Ovary (tissue), 9 donors: ENCODE results near the gene LRRC18. TPM values are rescaled to one million over a fixed set of nuclear protein-coding genes. Genes with fewer than 3 reads are reported as not detected.

Source experiments
- DNase-seq, 5 donors: peaks; one replicate each; pipeline ENCODE4 v3.0.0-alpha.2; 2019 to 2020
- H3K27ac ChIP-seq, 2 donors: fragments of 200-600 bp; one replicate each; pipeline versions ENCODE4 v1.5.1 to v1.8.0; 2019 to 2022
- H3K27me3 ChIP-seq: fragments of 200-600 bp; one replicate; pipeline ENCODE4 v1.8.0; 2022
- H3K36me3 ChIP-seq: fragments of 200-600 bp; sonication (generic); one replicate; pipeline ENCODE4 v1.5.1; 2019
- H3K4me1 ChIP-seq: one replicate; pipeline ENCODE4 v1.8.1; 2013; ENCODE audit warnings: mild to moderate bottlenecking, moderate library complexity; ENCODE audit not compliant: insufficient read depth
- H3K4me3 ChIP-seq: fragments of 200-600 bp; sonication (generic); one replicate; pipeline ENCODE4 v1.5.1; 2017
- H3K9me3 ChIP-seq, 2 donors: fragments of 200-600 bp in 1 of 2; sonication (generic) in 1 of 2; one replicate each; pipeline versions ENCODE4 v1.5.1 to v1.8.1; 2013 to 2019; ENCODE audit warnings: mild to moderate bottlenecking in 1 of 2, moderate library complexity in 1 of 2
- EP300 ChIP-seq: sonication (generic); formaldehyde crosslinking; IDR thresholded peaks from one replicate; pipeline ENCODE4 v1.6.1; 2017; ENCODE audit warnings: antibody characterized with exemption
- POLR2A ChIP-seq: fragments of 450-650 bp; IDR thresholded peaks from one replicate; pipeline ENCODE4 v1.6.1; 2017; ENCODE audit warnings: antibody characterized with exemption, mild to moderate bottlenecking, moderate library complexity
- WGBS, 3 donors: extraction: QIAGEN DNeasy Blood & Tissue Kit in 1 of 3; methylation state at CpG; one replicate each; pipeline versions ENCODE4 v1.1.5 to v1.1.7; 2013 to 2017; 5-methylcytosine and 5-hydroxymethylcytosine counted together
- intact Hi-C, 4 donors: fragments of 100-400 bp; cut with DNase I; formaldehyde crosslinking; loops; one replicate each; pipeline versions ENCODE4 v1.11.0 to v1.15.1; 2022 to 2023
- polyA plus RNA-seq, 2 donors: library from polyadenylated mRNA; stranded (reverse); fragments of 200-250 nt in 1 of 2; fragments of 350-450 nt in 1 of 2; fragmentation: Illumina TruSeq in 1 of 2; extraction: RNeasy Lipid Tissue Mini Kit (QIAGEN cat#74804) in 1 of 2; gene quantifications; one replicate each; pipeline ENCODE4 v1.2.3, GENCODE V29; 2013 to 2014
- total RNA-seq, 7 donors: library from RNA; depleted of rRNA in 2 of 7; stranded (reverse); fragments of >200 nt in 2 of 7; fragmentation: NEBNext Ultra II Directional in 3 of 7; extraction: Animal tissue kit (Norgen Biotek cat#: 25700) in 3 of 7; gene quantifications; one replicate each; pipeline versions ENCODE4 v1.1.0 to v1.2.4, GENCODE V29; 2016 to 2023
- TF ChIP-seq, protein P1 (sequence below), 3 donors: fragments of 450-650 bp in 2 of 3; fragments of 200-600 bp in 1 of 3; IDR thresholded peaks; one replicate each; pipeline versions ENCODE4 v1.5.1 to v1.8.0; 2016 to 2022; ENCODE audit warnings: antibody characterized with exemption in 3 of 3, mild to moderate bottlenecking in 1 of 3
- donor health status: DM: no; HTN: no; CAD: no; lungs with moderate emphysema.
- donor health status: DM: no; HTN: no; CAD: no.
- donor health status: Bipolar disorder and iron deficiency.
- donor health status: DM: yes; HTN: yes; CAD: no.
- donor health status: DM: no; HTN: no; CAD: no.
- donor health status: DM: yes; HTN: yes; CAD: no.

The LRRC18 gene
- total and polyA plus RNA-seq, 9 donors: 0.15 to 1.4 (median 0.22) TPM; not detected in 4

DNA sequence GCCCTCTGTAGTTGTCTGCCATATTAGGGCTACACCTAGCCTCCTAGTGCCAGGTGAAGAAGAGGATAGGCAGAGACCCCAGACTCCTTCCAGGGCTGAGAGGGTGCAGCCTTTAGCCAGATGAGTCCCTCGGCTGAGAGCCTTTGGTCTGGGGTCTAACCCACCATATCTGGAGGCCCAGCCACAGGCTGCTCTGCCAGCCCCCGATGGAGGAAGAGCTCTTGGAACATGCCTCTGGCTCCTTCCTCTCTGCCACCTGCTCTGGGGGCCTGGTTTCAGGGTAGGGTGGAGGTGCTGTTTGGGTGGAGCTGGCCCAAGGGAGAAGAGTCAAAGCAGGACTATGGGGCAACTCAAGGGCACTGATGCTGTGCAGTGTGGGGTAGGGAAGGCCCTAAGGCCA lies 1.4 kb downstream of the LRRC18 start:
- H3K27ac ChIP-seq: no peak overlapping the region
- no peaks in the 10 kb centered on the region for H3K4me1 ChIP-seq
- no peak for TF ChIP-seq POLR2A
- TF ChIP-seq, protein P1, sequence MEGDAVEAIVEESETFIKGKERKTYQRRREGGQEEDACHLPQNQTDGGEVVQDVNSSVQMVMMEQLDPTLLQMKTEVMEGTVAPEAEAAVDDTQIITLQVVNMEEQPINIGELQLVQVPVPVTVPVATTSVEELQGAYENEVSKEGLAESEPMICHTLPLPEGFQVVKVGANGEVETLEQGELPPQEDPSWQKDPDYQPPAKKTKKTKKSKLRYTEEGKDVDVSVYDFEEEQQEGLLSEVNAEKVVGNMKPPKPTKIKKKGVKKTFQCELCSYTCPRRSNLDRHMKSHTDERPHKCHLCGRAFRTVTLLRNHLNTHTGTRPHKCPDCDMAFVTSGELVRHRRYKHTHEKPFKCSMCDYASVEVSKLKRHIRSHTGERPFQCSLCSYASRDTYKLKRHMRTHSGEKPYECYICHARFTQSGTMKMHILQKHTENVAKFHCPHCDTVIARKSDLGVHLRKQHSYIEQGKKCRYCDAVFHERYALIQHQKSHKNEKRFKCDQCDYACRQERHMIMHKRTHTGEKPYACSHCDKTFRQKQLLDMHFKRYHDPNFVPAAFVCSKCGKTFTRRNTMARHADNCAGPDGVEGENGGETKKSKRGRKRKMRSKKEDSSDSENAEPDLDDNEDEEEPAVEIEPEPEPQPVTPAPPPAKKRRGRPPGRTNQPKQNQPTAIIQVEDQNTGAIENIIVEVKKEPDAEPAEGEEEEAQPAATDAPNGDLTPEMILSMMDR (IDR thresholded peaks at IDR 0.05): no peak
- no peak for TF ChIP-seq EP300
- no peaks in the 10 kb centered on the region for H3K36me3 ChIP-seq
- WGBS, 3 donors: 89 to 94% (median 89%) methylated on average over 2 of the region's 2 CpGs
- no peak for DNase-seq
- no peaks in the 10 kb centered on the region for H3K27me3 ChIP-seq
- no peak overlapping the region for H3K4me3 ChIP-seq
- intact Hi-C loops: no loop called here
- no peaks in the 10 kb centered on the region for H3K9me3 ChIP-seq

DNA sequence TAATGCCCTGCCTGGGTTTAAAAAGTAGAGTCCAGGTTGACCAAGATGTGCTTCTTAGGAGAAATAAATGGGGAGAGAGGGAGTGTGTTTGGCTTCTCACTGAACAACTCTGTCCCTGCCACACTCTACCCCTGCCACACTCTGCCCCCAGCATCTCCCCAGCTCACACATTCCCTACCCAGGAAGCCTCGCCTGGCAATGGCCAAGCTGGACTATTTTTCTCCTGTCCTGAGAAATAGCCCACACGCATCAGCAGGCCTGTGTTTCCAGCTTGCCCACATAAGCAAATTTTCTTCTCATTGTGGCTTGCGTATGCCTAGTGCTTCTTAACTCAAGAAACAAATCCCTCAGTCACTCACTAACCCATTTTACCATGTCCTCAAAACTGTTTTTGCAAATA lies 1.8 kb downstream of the LRRC18 start:
- Histone ChIP-seq H3K4me1 (no peaks in the 10 kb centered on the region), H3K9me3 (no peaks in the 10 kb centered on the region), H3K4me3 (no peak overlapping the region), H3K36me3 (no peaks in the 10 kb centered on the region), H3K27me3 (no peaks in the 10 kb centered on the region), H3K27ac (no peak overlapping the region)
- intact Hi-C loops: no loop called here
- 97 to 100% (median 97%) methylated on average over 3 of the region's 3 CpGs for WGBS, 3 donors
- DNase-seq: no peak
- TF ChIP-seq, protein P1 (IDR thresholded peaks at IDR 0.05): no peak
- no peak for TF ChIP-seq EP300
- TF ChIP-seq POLR2A: no peak

DNA sequence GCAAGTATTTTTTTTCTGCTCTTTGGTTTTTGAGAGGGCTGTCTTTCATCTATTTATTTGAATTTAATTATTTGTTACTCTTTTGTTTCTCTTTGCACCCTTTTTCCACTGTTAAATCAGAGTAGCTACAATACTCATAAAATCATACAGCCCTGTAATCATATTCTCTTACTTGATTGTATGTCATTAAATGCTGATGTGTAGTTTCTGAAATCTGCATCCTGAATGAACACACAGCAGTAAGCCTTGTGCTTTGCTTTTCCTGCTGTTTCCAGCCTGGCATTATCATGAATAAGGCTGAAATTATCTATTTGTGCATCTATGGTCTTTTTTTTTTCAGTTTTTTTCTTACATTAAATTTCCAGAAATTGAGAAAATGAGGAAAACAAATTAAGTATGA lies 4.1 kb downstream of the LRRC18 start:
- no peaks in the 10 kb centered on the region for H3K27me3 ChIP-seq
- H3K27ac ChIP-seq: no peak overlapping the region
- TF ChIP-seq, protein P1 (IDR thresholded peaks at IDR 0.05): no peak
- H3K9me3 ChIP-seq: no peaks in the 10 kb centered on the region
- intact Hi-C loops: no loop called here
- no peaks in the 10 kb centered on the region for H3K36me3 ChIP-seq
- no peak for DNase-seq
- H3K4me3 ChIP-seq: no peak overlapping the region
- H3K4me1 ChIP-seq: no peaks in the 10 kb centered on the region

DNA sequence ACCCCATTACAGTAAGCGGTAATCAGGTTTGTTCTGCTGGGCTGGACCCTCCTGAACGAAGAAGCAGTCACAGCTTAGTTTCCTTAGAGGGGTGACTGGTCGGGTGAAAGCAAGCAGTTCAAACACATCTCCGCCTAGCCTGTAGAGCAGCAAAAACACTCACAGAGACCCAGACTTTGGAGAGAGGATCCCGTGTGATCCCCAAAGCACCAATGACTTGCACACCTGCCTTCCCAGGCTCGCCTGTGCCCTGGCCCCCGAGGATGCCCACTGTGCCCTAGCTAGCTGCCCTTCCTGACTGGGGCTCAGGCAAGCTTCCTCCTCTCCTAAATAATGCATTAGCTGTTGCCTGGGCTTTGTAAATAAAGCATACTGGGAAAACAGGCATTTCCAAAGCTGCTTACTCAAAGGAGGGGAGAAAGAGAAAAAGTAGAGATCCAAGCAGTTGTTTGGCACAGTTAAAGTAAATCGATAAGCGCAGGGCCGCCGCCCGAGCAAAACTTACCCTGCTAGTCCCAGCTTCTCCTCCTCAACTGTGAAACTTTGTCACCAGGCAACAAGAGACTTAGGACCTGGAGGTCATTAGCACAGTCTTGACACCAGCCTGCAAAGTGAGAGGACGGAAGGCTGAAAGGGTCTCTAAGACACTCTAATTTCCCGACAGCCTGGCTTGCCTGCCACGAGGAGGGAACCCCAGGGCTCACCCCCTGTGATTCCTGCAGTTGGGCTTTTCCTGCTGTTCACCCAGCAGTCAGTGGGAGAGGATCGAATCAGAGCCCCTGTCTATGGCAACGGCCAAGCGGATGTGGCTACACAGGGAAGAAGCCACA lies 4.8 kb downstream of the LRRC18 start:
- H3K27ac ChIP-seq: no peak overlapping the region
- H3K9me3 ChIP-seq: no peaks in the 10 kb centered on the region
- H3K4me3 ChIP-seq: no peak overlapping the region
- TF ChIP-seq, protein P1 (IDR thresholded peaks at IDR 0.05): no peak
- no peak for TF ChIP-seq EP300
- no peak for TF ChIP-seq POLR2A
- WGBS, 3 donors: 31 to 49% (median 43%) methylated on average over 18 of the region's 18 CpGs
- no peak for DNase-seq
- no peaks in the 10 kb centered on the region for H3K27me3 ChIP-seq
- no peaks in the 10 kb centered on the region for H3K4me1 ChIP-seq
- no peaks in the 10 kb centered on the region for H3K36me3 ChIP-seq
- intact Hi-C loops: no loop called here
